Measurements from ENCODE around the gene UPB1. TPM values are rescaled to one million over a fixed set of nuclear protein-coding genes. Genes with fewer than 3 reads are reported as not detected.

UPB1 gene
- total and polyA plus RNA-seq, 12 donors = 0.32 to 3.7 (median 1.0) TPM

GRCh38 chr22:24457894-24458420 is 37.2 kb upstream of the UPB1 start:
- intact Hi-C loops (cut with DNase I) = no loop called here

GRCh38 chr22:24459911-24460310 is 35.2 kb upstream of the UPB1 start:
- intact Hi-C loops (cut with DNase I) = no loop called here
- Histone ChIP-seq H3K36me3 (no peaks in the 10 kb centered on the region), H3K4me3 (no peak overlapping the region), H3K27me3 (no peaks in the 10 kb centered on the region), H3K27ac (peak overlapping the region in 5 of 10 donors; percentile 2 to 64 (median 26)), H3K4me1 (peaks cover 2 to 56% (median 42%) of the 10 kb centered on the region in 9 donors), H3K9me3 (no peaks in the 10 kb centered on the region)
- no peak for ATAC-seq
- DNase-seq = no peak
- TF ChIP-seq CTCF (IDR thresholded peaks at IDR 0.05) = no peak
- 29 to 33% methylated on average over 1 of the region's 1 CpG for WGBS, 2 donors

More at GRCh38 chr22:24457894-24458420, 37.2 kb upstream of the UPB1 start:
- TF ChIP-seq CTCF (IDR thresholded peaks at IDR 0.05) = no peak
- Histone ChIP-seq H3K9me3 (no peaks in the 10 kb centered on the region), H3K27me3 (no peaks in the 10 kb centered on the region), H3K4me1 (peaks cover 2 to 55% (median 36%) of the 10 kb centered on the region in 9 donors), H3K4me3 (no peak overlapping the region), H3K27ac (no peak overlapping the region), H3K36me3 (no peaks in the 10 kb centered on the region)
- no peak for ATAC-seq
- 88 to 96% methylated on average over 3 of the region's 3 CpGs for WGBS, 2 donors
- DNase-seq = no peak

GRCh38 chr22:24460418-24461089 is 34.6 kb upstream of the UPB1 start:
- Histone ChIP-seq H3K9me3 (no peaks in the 10 kb centered on the region), H3K36me3 (no peaks in the 10 kb centered on the region), H3K27ac (peak overlapping the region in 5 of 10 donors; percentile 26 to 64 (median 53)), H3K4me3 (no peak overlapping the region), H3K4me1 (peaks cover 0 to 56% (median 39%) of the 10 kb centered on the region in 9 donors), H3K27me3 (no peaks in the 10 kb centered on the region)
- TF ChIP-seq CTCF (IDR thresholded peaks at IDR 0.05) = no peak
- no peak for DNase-seq
- peak in 1 of 8 donors; percentile 37 for ATAC-seq
- intact Hi-C loops (cut with DNase I) = no loop called here
- 65 to 66% methylated on average over 10 of the region's 10 CpGs for WGBS, 2 donors

GRCh38 chr22:24463071-24463760 is 31.9 kb upstream of the UPB1 start:
- DNase-seq (no peak), ATAC-seq (no peak)
- Histone ChIP-seq H3K9me3 (no peaks in the 10 kb centered on the region), H3K27ac (peak overlapping the region in 1 of 10 donors; percentile 17), H3K27me3 (no peaks in the 10 kb centered on the region), H3K36me3 (no peaks in the 10 kb centered on the region), H3K4me1 (peaks cover 7 to 66% (median 51%) of the 10 kb centered on the region in 9 donors), H3K4me3 (no peak overlapping the region)
- intact Hi-C loops (cut with DNase I) = no loop called here
- no peak for TF ChIP-seq CTCF (IDR thresholded peaks at IDR 0.05)
- WGBS, 2 donors = 92% methylated on average over 6 of the region's 6 CpGs

Measured in heart right ventricle (tissue), 16 donors.